HL-60/S4 treated with retinoic acid at 250 ng/mL for 4 days and 3 days (cell line): Measurements from ENCODE around the gene MEGF8.

Experiments used
- in situ Hi-C: fragments of 300-500 bp; cut with MboI; formaldehyde crosslinking; loops from 2 replicates; pipeline ENCODE4 v1.7.0; 2022; ENCODE audit warnings: low sequenced_read_pairs

Gene MEGF8

DNA sequence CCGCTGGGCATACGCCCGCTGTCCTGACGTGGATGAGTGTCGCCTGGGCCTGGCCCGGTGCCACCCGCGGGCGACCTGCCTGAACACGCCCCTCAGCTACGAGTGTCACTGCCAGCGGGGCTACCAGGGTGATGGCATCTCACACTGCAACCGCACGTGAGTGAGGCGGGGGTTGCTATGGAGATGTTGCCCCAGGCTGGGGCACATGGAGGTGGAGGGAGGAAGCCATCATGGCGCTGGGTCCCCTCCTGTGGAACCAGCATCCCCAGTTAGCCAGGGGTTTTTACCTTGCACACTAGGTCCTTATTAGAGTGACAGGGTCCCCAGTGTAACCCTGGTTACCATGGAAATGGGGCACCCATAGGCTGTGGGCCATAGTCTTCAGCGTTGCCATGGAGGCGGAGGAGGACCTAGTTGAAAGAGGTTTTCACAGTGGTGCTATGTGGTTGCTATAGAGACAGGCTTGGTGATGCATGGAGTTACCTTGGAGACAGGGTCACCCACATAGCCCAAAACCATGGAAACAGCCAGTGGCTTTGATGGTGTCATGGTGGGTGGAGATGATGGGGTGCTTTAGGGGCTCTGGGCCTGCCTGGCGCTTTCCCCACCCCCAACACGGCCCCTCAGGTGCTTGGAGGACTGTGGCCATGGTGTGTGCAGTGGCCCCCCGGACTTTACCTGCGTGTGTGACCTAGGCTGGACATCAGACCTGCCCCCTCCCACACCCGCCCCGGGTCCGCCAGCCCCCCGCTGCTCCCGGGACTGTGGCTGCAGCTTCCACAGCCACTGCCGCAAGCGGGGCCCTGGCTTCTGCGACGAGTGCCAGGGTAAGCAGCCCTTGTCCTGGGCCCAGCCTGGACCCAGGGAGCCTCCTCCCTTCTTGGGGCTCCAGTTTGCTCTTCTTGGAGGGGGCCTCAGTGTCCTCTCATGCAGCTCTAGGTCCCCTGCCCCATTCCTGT is 27.1 kb downstream of the MEGF8 start:
- in situ Hi-C loops, result no loop called here

DNA sequence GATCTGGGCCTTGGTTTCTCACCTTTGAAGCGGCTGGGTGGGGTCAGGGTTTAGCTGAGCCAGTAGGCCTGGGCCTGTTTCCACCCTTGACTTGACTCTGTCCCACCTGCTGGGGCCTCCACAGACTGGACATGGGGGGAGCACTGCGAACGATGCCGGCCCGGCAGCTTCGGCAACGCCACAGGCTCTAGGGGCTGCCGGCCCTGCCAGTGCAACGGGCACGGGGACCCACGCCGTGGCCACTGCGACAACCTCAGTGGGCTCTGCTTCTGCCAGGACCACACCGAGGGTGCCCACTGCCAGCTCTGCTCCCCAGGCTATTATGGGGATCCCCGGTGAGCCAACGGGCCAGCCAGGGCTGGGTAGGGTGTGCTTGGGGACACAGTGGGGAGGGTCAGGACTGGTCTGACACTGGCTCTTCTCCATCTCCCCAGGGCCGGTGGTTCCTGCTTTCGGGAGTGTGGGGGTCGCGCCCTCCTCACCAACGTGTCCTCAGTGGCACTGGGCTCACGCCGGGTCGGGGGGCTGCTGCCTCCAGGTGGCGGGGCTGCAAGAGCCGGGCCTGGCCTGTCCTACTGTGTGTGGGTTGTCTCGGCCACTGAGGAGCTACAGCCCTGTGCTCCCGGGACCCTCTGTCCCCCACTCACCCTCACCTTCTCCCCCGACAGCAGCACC is 28.0 kb downstream of the MEGF8 start:
- in situ Hi-C loops, result no loop called here

DNA sequence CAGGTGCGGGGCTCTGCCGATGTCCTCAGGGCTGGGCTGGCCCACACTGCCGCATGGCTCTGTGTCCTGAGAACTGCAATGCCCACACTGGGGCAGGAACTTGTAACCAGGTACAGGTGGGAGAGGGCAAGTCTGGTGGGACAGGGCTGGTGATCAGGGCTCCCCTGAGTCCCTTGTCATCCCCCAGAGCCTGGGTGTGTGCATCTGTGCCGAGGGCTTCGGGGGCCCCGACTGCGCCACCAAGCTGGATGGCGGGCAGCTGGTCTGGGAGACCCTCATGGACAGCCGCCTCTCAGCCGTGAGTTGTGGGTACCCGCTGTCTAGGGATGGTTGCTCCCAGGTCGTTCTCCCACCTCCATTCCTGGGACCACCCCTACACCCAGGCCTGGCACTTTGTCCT is 30.5 kb downstream of the MEGF8 start:
- in situ Hi-C loops, result no loop called here

DNA sequence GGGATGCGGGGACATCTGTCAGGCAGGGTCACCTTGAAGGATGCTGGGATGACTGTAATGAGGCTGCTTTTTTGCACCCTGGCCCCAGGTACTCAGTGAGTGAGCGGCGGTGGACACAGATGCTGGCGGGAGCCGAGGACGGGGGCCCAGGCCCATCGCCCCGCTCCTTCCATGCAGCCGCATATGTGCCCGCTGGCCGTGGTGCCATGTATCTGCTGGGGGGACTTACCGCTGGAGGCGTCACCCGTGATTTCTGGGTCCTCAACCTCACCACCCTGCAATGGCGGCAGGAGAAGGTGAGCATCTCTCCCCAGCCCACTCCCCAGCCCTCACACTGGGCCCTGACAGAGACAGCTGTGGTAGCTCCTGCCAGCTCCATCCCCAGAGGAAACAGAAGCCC is 31.3 kb downstream of the MEGF8 start:
- in situ Hi-C loops, result no loop called here

DNA sequence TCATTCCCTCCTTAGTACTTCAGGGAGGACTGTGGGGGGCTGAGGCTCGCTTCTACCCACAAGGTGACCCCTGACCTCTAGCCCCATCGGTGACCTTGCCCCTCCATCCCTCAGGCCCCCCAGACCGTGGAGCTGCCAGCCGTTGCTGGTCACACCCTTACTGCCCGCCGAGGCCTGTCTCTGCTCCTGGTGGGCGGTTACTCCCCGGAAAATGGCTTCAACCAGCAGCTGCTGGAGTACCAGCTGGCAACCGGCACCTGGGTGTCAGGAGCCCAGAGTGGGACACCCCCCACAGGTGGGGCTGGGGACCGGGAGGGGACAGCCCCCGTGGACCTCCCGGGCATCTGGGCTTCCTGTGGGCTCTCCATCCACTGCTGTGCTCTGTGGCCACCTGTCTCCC is 31.9 kb downstream of the MEGF8 start:
- in situ Hi-C loops, result no loop called here

DNA sequence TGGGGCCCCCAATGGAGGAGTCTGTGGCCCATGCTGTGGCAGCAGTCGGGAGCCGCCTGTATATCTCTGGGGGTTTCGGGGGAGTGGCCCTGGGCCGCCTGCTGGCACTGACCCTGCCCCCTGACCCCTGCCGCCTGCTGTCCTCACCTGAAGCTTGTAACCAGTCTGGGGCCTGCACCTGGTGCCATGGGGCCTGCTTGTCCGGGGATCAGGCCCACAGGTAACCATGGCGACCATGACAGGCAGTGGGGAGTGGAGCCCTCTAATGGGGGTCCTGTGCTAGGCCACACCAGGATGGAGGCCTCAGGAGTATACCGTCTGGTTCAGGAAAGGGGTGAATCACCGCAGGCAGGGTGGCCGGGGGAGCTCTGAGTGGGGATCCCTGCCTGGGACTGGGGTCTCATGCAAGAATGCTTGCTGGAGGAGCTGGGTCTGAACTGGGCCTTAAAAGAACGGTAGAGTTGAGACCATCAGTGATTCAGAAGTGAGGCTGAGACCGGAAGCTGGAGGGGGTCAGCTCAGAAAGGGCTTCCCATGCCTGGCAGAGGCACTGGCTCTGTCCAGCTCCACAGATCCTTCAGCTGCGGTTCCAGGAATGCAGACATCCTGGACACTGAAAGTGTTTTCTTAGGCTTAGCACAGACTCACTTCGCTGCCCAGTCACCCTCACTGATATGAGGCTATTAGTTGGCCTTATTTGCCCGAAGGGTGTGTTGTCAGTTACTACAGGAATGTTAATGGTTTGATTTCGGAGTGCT is 35.5 kb downstream of the MEGF8 start:
- in situ Hi-C loops, result no loop called here

DNA sequence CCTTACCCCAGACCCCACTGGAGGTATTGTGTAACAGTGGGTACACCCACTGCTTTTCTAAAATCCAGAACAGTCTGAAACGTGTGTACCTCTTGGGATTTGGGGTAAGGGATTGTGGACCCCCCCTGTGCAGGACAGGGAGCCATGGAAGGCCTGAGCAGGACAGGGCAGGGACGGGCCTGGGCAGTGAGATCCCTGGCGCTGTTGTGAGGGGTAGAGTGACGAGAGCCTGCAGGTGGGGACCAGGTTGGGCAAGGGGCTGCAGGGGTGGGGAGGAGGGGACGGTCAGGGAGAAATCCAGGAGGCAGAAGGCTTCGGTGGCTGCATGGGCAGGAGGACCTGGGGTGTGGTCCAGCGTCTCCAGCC is 36.1 kb downstream of the MEGF8 start:
- in situ Hi-C loops, result no loop called here

DNA sequence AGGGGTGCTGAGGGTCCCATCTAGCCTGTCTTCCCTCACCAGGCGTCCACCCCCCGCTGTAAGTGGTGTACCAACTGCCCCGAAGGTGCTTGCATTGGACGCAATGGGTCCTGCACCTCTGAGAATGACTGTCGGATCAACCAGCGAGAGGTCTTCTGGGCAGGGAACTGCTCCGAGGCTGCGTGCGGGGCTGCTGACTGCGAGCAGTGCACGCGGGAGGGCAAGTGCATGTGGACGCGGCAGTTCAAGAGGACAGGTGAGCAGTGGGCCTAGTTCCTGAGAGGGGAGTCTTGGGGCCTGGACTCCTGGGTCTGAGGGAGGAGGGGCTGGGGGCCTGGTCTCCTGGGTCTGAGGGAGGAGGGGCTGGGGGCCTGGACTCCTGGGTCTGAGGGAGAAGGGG is 36.9 kb downstream of the MEGF8 start:
- in situ Hi-C loops, result no loop called here

DNA sequence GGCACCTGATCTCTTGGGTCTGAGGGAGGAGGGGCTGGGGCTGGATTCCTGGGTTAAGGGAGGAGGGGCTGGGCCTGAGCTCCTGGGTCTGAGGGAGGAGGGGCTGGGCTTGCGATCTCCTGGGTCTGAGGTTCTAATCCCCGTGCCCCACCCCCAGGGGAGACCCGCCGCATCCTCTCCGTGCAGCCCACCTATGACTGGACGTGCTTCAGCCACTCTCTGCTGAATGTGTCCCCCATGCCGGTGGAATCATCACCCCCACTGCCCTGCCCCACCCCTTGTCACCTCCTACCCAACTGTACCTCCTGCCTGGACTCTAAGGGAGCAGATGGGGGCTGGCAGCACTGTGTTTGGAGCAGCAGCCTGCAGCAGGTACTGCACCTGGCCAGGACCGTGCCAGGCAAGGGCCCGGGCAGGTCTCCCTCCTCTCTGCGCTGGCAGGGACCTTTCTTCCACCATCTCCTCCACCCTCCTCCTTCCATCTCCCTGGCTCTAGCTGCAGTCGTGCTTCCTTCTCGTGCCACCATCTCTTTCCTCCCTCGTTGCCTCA is 37.5 kb downstream of the MEGF8 start:
- in situ Hi-C loops, result no loop called here

DNA sequence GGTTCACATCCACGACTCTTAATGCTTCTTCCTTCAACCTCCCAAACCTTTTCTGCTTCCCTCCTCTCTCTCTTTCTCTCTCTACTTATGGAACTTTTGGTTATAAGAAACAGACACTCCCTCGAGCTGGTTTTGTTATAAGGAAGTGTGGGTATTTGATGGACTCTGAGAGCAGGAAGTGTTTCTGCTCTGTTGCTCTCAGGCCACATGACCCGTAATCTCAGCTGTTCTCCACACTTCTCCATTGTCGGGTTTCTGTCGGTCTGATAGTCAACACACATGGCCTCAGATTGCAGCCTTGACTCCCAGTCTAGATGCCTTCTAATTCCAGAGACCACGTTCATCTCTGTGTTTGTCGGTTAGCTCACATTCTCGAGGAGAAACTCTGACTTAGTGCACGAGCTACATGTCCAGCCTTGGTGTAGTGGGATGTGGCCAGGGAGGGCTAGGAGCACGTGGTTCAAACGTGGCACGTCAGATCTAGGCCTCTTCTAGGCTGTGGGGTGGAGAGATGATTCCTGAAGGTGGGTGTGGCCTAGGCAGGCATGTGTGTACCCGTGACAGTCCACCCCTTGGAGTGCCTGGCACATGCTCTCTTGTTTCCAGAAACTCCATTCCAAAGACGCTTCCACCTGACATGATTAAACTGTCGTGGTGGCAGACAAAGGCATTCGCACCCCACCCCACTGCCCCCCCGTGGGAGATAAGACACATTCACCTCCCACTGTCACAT is 38.3 kb downstream of the MEGF8 start:
- in situ Hi-C loops, result no loop called here

DNA sequence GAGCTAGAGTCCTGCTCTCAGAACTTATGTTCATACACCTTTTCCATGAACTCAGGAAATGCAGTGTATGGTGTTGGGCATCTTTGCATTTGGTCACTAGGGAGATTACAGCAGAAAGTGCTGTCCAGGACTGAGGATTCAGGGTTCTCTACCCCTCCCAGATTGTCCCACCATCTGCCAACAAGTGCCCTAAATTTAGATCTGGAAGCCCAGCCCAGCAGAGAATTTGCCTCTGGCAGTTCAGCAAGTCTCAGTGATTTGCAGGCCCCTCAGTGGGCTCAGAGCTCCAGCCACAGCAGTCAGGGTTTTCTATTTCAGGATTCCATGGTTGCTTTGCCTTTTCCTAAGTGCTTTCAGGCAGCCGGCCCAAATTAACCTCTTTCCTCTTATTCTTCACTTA is 41.2 kb downstream of the MEGF8 start:
- in situ Hi-C loops, result no loop called here

DNA sequence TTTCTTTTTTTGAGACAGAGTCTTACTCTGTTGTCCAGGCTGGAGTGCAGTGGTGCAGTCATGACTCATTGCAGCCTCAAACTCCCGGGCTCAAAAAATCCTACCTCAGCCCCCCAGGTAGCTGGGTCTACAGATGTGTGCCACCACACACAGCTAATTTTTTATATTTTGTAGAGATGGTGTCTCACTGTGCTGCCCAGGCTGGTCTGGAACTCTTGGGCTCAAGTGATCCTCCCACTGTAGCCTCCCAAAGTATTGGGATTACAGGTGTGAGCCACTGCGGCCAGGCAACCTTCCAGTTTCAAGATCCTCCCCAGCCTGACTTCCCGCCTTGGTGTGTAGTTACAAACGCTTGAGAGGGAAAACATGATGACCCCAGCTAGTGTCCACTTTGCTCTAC is 42.5 kb downstream of the MEGF8 start:
- in situ Hi-C loops, result no loop called here

DNA sequence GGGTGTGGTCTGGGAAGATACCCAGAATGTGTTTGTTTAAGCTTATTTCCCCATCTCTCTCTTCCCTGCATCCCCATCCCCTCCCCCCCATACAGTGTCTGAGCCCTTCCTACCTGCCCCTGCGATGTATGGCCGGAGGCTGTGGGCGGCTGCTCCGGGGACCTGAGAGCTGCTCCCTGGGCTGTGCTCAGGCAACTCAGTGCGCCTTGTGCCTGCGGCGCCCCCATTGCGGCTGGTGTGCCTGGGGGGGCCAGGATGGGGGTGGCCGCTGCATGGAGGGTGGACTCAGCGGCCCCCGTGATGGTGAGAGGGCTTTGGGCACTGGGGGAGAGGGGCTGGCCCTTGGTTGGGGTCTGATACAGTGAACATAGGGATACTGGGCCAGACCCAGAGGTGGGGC is 42.9 kb downstream of the MEGF8 start:
- in situ Hi-C loops, result no loop called here

DNA sequence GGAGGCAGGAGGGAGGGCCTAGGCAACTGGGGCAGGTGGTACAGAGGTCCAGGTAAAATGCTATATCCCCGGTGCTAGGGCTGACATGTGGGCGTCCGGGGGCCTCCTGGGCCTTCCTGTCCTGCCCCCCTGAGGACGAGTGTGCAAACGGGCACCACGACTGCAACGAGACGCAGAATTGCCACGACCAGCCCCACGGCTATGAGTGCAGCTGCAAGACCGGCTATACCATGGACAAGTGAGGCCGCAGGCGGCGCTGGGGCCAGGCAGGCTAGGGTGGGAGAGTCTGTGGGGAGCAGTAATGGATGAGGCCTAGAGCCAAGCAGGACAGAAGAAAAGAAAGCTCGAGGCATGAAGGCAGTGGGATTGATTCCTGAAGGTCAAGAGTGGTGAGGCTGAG is 43.3 kb downstream of the MEGF8 start:
- in situ Hi-C loops, result no loop called here

DNA sequence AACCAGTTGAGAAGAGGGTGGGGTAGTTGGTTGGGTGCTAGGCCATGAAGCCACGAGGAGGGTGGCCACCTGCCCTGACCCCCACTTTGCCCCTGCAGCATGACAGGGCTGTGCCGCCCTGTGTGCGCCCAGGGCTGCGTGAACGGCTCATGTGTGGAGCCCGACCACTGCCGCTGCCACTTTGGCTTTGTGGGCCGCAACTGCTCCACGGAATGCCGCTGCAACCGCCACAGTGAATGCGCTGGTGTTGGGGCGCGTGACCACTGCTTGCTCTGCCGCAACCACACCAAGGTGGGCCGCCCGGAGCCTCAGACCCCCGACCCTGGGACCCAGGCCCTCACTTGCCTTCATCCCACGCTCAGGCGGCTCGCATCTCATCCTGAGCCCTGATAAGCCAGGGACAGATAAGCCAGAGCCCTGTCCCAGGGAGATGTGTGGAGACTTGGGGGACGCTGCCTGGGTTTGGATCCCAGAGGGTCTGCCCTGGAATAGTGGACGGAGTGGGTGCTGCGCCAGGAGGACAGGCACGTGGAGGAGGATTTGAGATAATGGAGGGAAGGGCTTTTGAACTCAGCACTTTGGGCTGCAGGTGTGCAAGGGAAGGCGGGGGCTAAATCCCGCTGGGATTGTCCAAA is 44.1 kb downstream of the MEGF8 start:
- in situ Hi-C loops, result no loop called here

DNA sequence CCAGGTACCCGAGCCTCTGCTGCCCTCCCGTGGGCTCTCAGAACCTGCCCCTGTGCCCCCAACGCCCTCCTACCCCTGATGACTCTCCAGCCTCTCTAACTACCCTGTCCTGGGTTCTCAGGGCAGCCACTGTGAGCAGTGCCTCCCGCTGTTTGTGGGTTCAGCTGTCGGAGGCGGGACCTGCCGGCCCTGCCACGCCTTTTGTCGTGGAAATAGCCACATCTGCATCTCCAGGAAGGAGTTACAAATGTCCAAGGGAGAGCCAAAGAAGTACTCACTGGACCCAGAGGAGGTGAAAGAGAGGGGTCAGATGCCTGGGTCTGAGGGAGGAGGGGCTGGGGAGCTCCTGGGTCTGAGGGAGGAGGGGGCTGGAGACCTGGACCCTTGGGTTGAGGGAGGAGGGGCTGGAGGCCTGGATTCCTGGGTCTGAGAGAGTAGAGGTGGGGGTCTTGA is 44.7 kb downstream of the MEGF8 start:
- in situ Hi-C loops, result no loop called here

DNA sequence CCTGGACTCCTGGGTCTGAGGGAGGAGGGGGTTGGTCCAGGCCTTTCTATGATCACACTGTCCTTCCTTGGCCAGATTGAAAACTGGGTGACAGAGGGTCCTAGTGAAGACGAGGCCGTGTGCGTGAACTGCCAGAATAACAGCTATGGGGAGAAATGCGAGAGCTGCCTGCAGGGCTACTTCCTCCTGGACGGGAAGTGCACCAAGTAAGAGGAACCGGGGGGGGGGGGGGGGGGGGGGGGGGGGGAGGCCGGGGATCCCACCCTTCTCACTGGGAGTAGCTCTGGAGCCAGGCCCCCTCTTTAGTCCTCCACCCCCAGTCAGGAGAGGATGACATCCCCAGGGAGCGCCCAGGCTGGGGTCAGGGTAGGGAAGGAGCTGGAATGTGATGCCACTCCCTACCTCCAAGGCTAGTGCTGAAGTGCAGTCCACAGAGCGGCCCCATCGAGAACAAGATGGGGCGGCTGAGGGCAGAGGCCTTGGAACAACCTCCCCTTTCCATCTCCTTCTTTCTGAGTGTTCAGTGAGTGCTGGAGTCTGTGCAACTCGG is 45.3 kb downstream of the MEGF8 start:
- in situ Hi-C loops, result no loop called here

DNA sequence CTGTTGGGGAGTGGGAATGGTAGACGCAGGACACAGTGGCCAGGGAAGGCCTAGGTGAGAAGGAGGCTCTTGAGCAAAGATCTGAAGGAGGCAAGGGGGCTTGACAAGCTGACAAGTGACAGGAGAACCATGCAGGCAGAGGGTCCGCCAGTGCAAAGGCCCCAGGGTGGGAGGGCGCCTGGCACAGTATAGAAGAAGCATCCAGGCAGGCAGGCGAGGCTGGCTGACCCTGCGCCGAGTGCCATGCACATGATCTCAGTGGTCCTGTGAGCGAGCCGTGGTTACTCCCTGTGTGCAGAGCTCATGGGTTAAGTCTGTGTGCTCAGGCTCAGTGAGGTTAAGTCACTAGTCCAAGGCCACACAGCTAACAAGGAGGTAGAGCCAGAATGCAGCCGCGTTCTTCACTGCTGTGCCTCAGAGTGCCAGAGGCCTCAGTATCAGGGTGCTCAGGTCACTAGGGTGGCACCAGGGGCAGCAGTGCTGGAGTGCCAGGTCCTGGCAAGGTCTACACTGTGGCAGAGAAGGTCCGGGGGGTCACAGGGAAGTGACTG is 49.5 kb downstream of the MEGF8 start:
- in situ Hi-C loops, result no loop called here

DNA sequence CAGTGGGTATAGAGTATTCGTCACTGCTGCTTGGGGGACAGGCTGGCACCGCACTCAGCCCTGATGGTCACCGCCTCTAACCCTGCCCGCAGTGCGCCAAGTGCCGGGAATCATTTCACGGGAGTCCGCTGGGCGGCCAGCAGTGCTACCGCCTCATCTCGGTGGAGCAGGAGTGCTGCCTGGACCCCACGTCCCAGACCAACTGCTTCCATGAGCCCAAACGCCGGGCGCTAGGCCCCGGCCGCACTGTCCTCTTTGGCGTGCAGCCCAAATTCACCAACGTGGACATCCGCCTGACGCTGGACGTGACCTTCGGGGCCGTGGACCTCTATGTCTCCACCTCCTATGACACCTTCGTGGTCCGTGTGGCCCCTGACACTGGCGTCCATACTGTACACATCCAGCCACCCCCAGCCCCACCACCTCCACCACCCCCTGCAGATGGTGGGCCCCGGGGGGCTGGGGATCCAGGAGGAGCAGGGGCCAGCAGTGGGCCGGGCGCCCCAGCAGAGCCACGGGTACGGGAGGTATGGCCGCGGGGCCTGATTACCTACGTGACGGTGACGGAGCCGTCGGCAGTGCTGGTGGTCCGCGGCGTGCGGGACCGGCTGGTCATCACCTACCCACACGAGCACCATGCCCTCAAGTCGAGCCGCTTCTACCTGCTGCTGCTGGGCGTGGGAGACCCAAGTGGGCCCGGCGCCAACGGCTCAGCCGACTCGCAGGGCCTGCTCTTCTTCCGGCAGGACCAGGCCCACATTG is 50.2 kb downstream of the MEGF8 start:
- in situ Hi-C loops, result no loop called here
